ENCODE measurements around the gene TBX2. TPM values are rescaled to one million over a fixed set of nuclear protein-coding genes. Genes with fewer than 3 reads are reported as not detected.

The TBX2 gene
- total RNA-seq, 1 donor from 2014 or later, result 9.8 TPM

- H3K27ac ChIP-seq, result peak overlapping the region; percentile 83
- peak in 1 of 2 donors; percentile 36 for TF ChIP-seq POLR2AphosphoS5 (IDR thresholded peaks at IDR 0.05; ENCODE audit: insufficient read depth in 1 of 2, low read depth in 1 of 2)
- no peak for TF ChIP-seq POLR2A (IDR thresholded peaks at IDR 0.05)
- no peak for TF ChIP-seq CTCF (IDR thresholded peaks at IDR 0.05)
- H3K36me3 ChIP-seq, result no peaks in the 10 kb centered on the region
- no peak for DNase-seq (ENCODE audit: extremely low spot score in 2 of 2)
- H3K27me3 ChIP-seq, result peaks cover 7% of the 10 kb centered on the region
- intact Hi-C loops (cut with DNase I), result no loop called here
- H3K4me3 ChIP-seq, result peak overlapping the region; percentile 41 to 49
- peaks cover 52% of the 10 kb centered on the region for H3K4me1 ChIP-seq
- H3K9me3 ChIP-seq, result no peaks in the 10 kb centered on the region
Observed at GRCh38 chr17:61403801-61404662, 4.4 kb downstream of the TBX2 start.

GRCh38 chr17:61404663-61404912 lies 4.9 kb downstream of the TBX2 start:
- intact Hi-C loops (cut with DNase I), result no loop called here
- peak overlapping the region; percentile 83 for H3K27ac ChIP-seq
- H3K36me3 ChIP-seq, result no peaks in the 10 kb centered on the region
- peaks cover 7% of the 10 kb centered on the region for H3K27me3 ChIP-seq
- H3K9me3 ChIP-seq, result no peaks in the 10 kb centered on the region
- TF ChIP-seq POLR2AphosphoS5 (IDR thresholded peaks at IDR 0.05; ENCODE audit: insufficient read depth in 1 of 2, low read depth in 1 of 2) (no peak), POLR2A (IDR thresholded peaks at IDR 0.05) (no peak), CTCF (IDR thresholded peaks at IDR 0.05) (no peak)
- no peak for DNase-seq (ENCODE audit: extremely low spot score in 2 of 2)
- peaks cover 50% of the 10 kb centered on the region for H3K4me1 ChIP-seq
- peak overlapping the region; percentile 41 to 49 for H3K4me3 ChIP-seq

GRCh38 chr17:61404913-61405685 lies 5.5 kb downstream of the TBX2 start:
- Histone ChIP-seq H3K36me3 (no peaks in the 10 kb centered on the region), H3K27me3 (peaks cover 7% of the 10 kb centered on the region), H3K9me3 (no peaks in the 10 kb centered on the region), H3K27ac (peak overlapping the region; percentile 83), H3K4me3 (peak overlapping the region; percentile 41 to 49), H3K4me1 (peaks cover 55% of the 10 kb centered on the region)
- TF ChIP-seq POLR2A (IDR thresholded peaks at IDR 0.05) (no peak), CTCF (IDR thresholded peaks at IDR 0.05) (no peak), POLR2AphosphoS5 (IDR thresholded peaks at IDR 0.05; ENCODE audit: insufficient read depth in 1 of 2, low read depth in 1 of 2) (no peak)
- intact Hi-C loops (cut with DNase I), result loop anchor here (5.0 kb wide), 1 partner anchor 398 kb away; no protein-coding TSS in a partner anchor
- no peak for DNase-seq (ENCODE audit: extremely low spot score in 2 of 2)

- H3K4me1 ChIP-seq, result peaks cover 61% of the 10 kb centered on the region
- peak overlapping the region; percentile 83 for H3K27ac ChIP-seq
- no peak for DNase-seq (ENCODE audit: extremely low spot score in 2 of 2)
- intact Hi-C loops (cut with DNase I), result loop anchor here (5.0 kb wide), 1 partner anchor 399 kb away; no protein-coding TSS in a partner anchor
- H3K4me3 ChIP-seq, result peak overlapping the region; percentile 41 to 49
- H3K27me3 ChIP-seq, result peaks cover 7% of the 10 kb centered on the region
- no peaks in the 10 kb centered on the region for H3K9me3 ChIP-seq
- TF ChIP-seq POLR2A (IDR thresholded peaks at IDR 0.05) (no peak), POLR2AphosphoS5 (IDR thresholded peaks at IDR 0.05; ENCODE audit: insufficient read depth in 1 of 2, low read depth in 1 of 2) (no peak), CTCF (IDR thresholded peaks at IDR 0.05) (no peak)
- H3K36me3 ChIP-seq, result no peaks in the 10 kb centered on the region
Observed at GRCh38 chr17:61405686-61406536, 6.3 kb downstream of the TBX2 start.
